Activated T-helper 1 cell treated with anti-CD3 and anti-CD28 coated beads, Interleukin-2, amount 50 U/mL, for 16 hours (primary cell): Measurements from ENCODE around the gene CSAD.

Source experiments
- DNase-seq, 2 donors: peaks; one replicate each; pipeline ENCODE4 v3.0.0-alpha.2; 2020; ENCODE audit warnings: low read depth in 1 of 2, low spot score in 1 of 2

The CSAD gene

DNA sequence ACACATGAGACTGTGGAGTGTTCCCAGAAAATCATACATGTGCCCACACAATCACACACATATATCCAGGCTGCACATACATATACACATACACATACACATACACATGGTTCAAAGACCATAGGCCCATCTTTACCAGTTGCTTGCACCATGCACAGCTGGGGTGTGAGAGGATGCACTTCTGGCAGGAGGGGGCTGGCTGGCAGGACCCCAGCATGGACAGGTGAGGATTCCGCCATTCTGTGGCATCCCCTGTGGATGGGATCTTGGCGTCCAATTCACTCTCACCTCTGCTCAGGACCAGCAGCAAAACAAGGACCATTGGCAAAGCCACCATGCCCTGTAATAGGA, 19.4 kb upstream of the CSAD start:
- no peak for DNase-seq

- DNase-seq, result no peak
Measured at GRCh38 chr12:53199700-53200099, 19.0 kb upstream of the CSAD start.

- DNase-seq, result no peak
Measured at GRCh38 chr12:53198486-53199110, 17.9 kb upstream of the CSAD start.

DNA sequence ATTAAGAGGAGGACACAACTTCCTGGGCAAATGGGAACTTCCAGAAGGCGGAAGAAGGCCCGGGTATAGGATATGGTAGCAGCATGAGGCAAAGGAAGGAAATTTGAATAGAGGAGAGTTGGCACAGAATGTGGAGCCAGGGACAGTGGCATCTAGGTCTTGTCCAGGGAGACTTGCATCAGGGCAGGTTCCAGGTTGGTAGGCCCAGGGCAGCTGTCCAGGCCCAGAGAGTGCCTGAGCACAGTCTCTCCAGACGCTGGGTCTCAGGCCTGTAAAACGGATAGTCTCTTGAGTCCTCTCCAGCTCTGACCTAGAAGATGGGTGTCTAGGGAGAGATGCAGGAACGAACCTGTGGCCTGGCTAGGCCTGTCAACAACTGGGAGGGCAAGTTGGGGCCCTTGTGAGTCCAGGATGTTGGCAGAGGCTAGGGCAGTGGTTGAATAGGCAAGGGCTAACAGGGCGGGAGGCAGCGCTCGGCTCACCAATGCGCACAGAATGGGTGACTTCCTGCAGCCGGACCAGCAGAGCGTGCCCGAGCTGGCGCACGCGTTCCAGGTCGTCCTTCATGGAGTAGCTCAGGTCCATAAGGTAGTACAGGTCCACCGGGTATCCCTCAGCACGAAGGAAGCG, 16.4 kb upstream of the CSAD start:
- no peak for DNase-seq

DNA sequence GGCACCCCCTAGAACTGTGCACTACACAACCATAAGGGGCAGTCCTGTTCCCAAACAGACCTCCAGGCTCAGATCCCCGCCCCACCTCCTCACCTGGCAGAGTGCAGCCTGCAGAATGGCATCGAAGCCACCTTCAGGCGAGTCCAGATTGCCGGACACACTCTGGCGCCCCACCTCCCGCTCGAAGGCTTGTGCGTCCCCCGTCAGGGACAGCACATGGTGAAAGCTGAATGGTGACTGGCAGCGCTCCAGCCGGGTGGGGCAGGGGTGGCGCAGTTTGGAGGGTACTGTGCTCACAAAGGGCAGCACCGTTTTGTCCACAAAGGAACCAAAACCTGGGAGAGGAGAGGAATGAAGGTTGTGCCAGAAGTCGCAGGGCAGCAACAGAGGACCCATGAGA, 15.8 kb upstream of the CSAD start:
- no peak for DNase-seq

DNA sequence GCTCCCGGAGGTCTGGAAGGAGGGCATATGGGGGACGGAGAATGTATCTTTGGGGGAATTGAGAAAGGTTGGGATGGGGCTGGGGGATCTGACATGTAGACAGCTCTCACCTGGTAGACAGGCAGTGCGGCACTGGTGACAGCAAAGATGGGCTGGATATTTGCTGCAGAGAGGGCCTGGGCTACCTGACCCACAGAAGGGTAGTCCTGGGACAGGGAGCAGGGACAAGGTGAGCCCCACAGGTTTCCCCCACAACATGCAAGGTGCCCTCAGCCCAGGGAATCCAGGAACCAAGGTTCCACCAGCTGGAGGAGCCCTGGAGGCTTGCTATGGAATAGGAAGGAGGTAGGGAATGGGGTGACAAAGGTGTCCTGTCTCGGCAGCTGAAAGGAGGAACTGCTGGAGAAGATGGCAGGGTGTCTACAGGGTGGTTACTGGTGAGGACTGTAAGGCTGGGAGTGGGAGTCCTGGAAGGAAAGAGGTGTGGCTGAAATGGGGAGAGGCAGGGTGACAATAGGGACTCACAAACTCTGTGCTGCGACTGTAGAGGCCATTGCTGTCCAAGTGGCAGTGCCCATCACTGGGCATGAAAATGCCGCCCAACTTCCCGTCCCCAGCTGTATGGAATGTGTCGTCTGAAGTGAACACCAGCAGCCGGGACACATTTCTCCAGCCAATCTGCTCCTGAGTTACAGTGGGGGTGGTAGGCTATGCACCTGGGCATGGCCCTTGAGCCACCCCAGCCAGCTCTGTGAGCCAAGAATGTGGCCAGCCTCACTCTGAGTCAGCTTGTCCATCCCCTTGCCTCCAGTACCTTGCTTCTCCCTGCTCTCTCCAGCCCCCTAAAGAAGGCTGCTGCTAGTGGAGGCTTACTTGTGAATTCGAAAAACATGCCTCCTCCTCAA, 15.0 kb upstream of the CSAD start:
- DNase-seq, result no peak

DNA sequence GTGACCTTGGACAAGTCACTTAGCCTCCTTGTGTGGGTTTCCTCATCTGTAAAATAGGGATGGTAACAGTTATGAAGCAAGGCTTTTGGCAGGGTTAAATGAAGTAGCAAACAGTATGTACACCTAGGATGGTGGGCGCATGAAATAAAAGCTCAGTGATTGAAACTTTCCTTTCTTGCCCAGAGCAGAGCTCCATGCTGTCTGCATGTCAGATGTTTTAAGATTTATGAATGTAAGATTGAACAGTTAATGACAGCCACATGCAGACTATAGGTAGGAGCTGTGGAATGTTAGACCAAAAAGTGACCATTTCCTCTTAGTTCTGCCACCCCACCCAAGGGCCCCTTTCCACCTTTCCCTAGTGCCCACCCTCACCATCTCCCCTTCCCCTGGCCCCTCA, 14.2 kb upstream of the CSAD start:
- no peak for DNase-seq

DNA sequence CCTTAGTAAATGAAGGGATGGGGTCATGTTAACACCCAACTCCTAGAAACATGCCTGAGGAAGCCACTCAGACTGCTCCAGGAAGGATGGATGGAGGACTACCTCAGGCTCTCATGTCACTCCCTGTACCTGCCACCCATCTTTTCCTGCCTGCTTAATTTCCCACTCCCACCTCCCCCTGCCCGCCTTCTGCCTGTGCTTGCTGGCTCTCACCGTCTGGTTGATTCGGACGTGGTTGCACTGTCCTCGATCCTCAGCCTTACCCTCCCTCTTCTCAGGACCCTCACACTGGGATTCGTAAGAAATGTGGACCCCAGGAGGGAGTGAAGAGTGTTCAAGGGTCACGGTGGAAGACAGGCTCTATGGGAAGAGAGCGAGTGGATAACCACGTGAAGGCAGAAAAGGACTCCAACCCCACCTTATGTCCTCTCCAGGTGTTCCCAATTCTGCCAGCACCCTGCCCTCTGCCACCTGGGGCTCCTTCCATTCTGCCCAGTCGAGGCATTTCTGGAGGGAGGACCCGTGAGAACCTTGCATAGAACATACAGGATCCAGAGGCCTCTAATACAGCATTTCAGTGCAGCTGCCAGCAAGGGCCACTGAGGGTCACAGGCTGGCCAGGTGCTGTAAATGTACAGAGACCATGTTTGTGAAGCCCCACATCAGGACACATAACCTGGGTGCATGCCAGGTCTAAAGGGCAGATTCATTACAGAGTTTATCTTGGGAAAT, 13.4 kb upstream of the CSAD start:
- no peak for DNase-seq

GRCh38 chr12:53193040-53193439, 12.3 kb upstream of the CSAD start:
- no peak for DNase-seq

DNA sequence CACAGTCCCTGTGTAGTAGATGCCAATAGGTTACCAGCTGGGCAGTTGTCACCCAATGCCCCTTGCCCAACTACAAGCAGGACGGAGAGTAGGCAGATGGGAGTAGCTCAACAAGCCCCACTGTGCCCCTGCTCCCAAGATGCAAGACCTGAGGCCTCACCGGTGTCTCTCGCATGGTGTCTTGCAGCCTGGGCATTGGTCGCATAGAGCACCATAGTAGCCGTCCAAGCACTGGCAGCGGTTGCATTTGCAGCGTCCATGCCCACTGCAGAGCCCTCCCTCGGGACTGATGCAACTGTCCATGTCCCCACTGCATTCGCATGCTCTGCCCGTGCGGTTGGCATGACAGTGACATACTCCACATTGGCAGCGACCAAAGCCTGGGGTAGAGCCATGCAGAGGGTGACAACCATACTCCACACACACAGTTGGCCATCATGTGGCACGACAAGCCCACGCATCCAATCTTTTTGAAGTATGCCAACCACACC, 11.9 kb upstream of the CSAD start:
- DNase-seq, result no peak

DNA sequence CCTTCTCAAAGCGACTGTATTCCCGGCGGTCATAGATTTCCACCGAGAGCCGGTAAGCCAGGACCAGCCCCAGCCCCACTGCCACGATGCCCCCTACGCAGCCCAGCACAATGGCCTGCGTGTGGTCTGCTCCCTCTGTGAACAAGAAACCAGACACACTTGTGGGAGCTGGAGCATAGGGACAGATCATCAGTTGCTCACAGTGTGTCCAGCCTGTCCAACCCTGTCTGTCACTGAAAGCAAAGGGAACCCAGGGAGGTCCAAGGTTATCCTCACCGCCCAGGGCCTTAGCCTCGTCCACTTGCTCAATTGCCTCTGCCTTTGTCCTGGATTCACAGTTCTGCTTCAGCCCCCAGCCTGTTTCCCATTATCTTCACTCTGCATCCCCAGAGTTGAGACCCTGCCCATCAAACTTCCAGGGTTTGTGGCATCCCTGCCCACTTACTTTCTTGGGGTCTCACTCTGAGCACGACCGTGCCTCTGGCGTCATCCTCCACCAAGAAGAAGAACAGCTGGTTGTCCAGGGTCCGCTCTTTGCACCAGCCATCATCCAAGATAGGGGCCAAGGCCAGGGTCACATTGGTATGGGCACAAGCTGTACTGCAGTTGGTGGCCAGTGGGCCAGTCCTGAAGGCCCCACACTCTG, 11.3 kb upstream of the CSAD start:
- DNase-seq, result no peak

- DNase-seq, result no peak
Measured at GRCh38 chr12:53191096-53191884, 10.6 kb upstream of the CSAD start.

GRCh38 chr12:53190108-53190729, 9.5 kb upstream of the CSAD start:
- no peak for DNase-seq

GRCh38 chr12:53187145-53187899, 6.6 kb upstream of the CSAD start:
- no peak for DNase-seq

GRCh38 chr12:53186745-53187144, 6.0 kb upstream of the CSAD start:
- DNase-seq, result no peak

- DNase-seq, result no peak
Measured at GRCh38 chr12:53185582-53186153, 4.9 kb upstream of the CSAD start.

DNA sequence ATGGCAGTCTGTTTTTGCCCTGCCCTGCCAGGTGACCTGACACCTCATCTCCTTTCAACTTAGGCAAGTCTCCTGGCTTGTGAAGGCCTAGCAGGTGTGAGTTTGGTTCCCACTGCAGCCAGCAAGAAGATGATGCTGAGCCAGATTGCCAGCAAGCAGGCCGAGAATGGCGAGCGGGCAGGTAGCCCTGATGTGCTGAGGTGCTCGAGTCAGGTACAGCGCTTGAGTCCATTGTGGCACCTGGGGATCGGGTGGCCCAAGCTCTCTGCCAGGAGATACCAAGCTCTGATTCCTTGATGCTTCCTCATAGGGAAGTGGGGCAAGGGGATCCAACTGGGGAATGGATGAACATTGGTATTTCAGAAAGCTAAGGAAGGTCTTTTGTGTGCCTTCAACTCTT, 4.1 kb upstream of the CSAD start:
- DNase-seq, result no peak

- no peak for DNase-seq
Measured at GRCh38 chr12:53182903-53183302, 2.2 kb upstream of the CSAD start.

- DNase-seq, result no peak
Measured at GRCh38 chr12:53181935-53182334, 1.2 kb upstream of the CSAD start.
